Effector CD8-positive, alpha-beta T cell (primary cell): ENCODE measurements around the gene ARID5B.

Experiments
- DNase-seq: peaks from one replicate; lab custom pipeline; 2025; lab: John Stamatoyannopoulos, UW

The ARID5B gene

GRCh38 chr10:61883371-61884025, 18.0 kb upstream of the ARID5B start:
- DNase-seq: no peak

- DNase-seq: no peak
Observed at GRCh38 chr10:61887772-61888171, 13.7 kb upstream of the ARID5B start.

GRCh38 chr10:61888744-61889143, 12.8 kb upstream of the ARID5B start:
- DNase-seq: no peak

- no peak for DNase-seq
Observed at GRCh38 chr10:61890430-61890829, 11.1 kb upstream of the ARID5B start.

- no peak for DNase-seq
Observed at GRCh38 chr10:61890881-61891409, 10.6 kb upstream of the ARID5B start.

GRCh38 chr10:61891906-61892585, 9.5 kb upstream of the ARID5B start:
- no peak for DNase-seq

- DNase-seq: no peak
Observed at GRCh38 chr10:61892961-61893360, 8.5 kb upstream of the ARID5B start.

- no peak for DNase-seq
Observed at GRCh38 chr10:61894133-61894532, 7.4 kb upstream of the ARID5B start.

GRCh38 chr10:61895898-61896600, 5.5 kb upstream of the ARID5B start:
- DNase-seq: no peak

- peak; percentile 25 for DNase-seq
Observed at GRCh38 chr10:61896854-61897661, 4.4 kb upstream of the ARID5B start.

GRCh38 chr10:61897671-61898434, 3.6 kb upstream of the ARID5B start:
- no peak for DNase-seq

GRCh38 chr10:61898435-61898778, 3.1 kb upstream of the ARID5B start:
- DNase-seq: no peak

- no peak for DNase-seq
Observed at GRCh38 chr10:61899069-61899531, 2.4 kb upstream of the ARID5B start.

GRCh38 chr10:61899663-61899996, 1.9 kb upstream of the ARID5B start:
- no peak for DNase-seq

GRCh38 chr10:61899997-61900828, 1.3 kb upstream of the ARID5B start:
- DNase-seq: peak; percentile 21

- DNase-seq: no peak
Observed at GRCh38 chr10:61901829-61902444, 438 bp downstream of the ARID5B start.

GRCh38 chr10:61902445-61903220, 1.1 kb downstream of the ARID5B start:
- peak; percentile 45 for DNase-seq

- DNase-seq: peak; percentile 47
Observed at GRCh38 chr10:61903221-61903927, 1.9 kb downstream of the ARID5B start.
